Measurements from ENCODE around the gene P2RY14.

Gene P2RY14

GRCh38 chr3:151178208-151178845, 100.0 kb downstream of the P2RY14 start:
- Histone ChIP-seq H3K27ac (ENCODE audit: extremely low read depth, low read depth, low read length) (no peak overlapping the region), H3K9me3 (ENCODE audit: control insufficient read depth, insufficient read depth, low read depth, low read length) (no peaks in the 10 kb centered on the region), H3K4me3 (ENCODE audit: low read depth, low read length) (no peak overlapping the region), H3K4me1 (ENCODE audit: control insufficient read depth, insufficient read depth, low read length) (0 out of 2 replicates have a peak, but pooled peaks cover 2% of the 10 kb centered on the region), H3K36me3 (ENCODE audit: control insufficient read depth in 2 of 2, insufficient read depth in 1 of 2, low read length in 2 of 2) (no peaks in the 10 kb centered on the region)
- ChIA-PET POLR2A (no interaction called here), CTCF (interaction anchor here (0.6 to 1.6 kb wide), 5 partner anchors 10 to 737 kb away, joined by 3 to 9 read pairs (median 3); no protein-coding TSS in a partner anchor)
- TF ChIP-seq TCF7L2 (IDR thresholded peaks at IDR 0.05; ENCODE audit: borderline replicate concordance, low read depth, low read length) (no peak), ZNF157 (tag by site-specific recombination; IDR thresholded peaks at IDR 0.05) (no peak), ZNF791 (tag by site-specific recombination; IDR thresholded peaks at IDR 0.05) (no peak), ZNF223 (tag by site-specific recombination; IDR thresholded peaks at IDR 0.05) (no peak), ZNF423 (tag by site-specific recombination; IDR thresholded peaks at IDR 0.05) (no peak), ZNF621 (tag by site-specific recombination; IDR thresholded peaks at IDR 0.05) (no peak), MYNN (tag by site-specific recombination; IDR thresholded peaks at IDR 0.05; ENCODE audit: borderline replicate concordance) (no peak), ZNF747 (tag by site-specific recombination; IDR thresholded peaks at IDR 0.05) (no peak), PRDM2 (tag by site-specific recombination; IDR thresholded peaks at IDR 0.05; ENCODE audit: borderline replicate concordance) (no peak), ZNF341 (tag by site-specific recombination; IDR thresholded peaks at IDR 0.05; ENCODE audit: low read depth) (no peak)

- Histone ChIP-seq H3K4me1 (ENCODE audit: control insufficient read depth, insufficient read depth, low read length) (no peaks in the 10 kb centered on the region), H3K9me3 (ENCODE audit: control insufficient read depth, insufficient read depth, low read depth, low read length) (no peaks in the 10 kb centered on the region), H3K4me3 (ENCODE audit: low read depth, low read length) (no peak overlapping the region), H3K27ac (ENCODE audit: extremely low read depth, low read depth, low read length) (no peak overlapping the region), H3K36me3 (ENCODE audit: control insufficient read depth in 2 of 2, insufficient read depth in 1 of 2, low read length in 2 of 2) (no peaks in the 10 kb centered on the region)
- POLR2A ChIA-PET = no interaction called here
- CTCF ChIA-PET = no interaction called here
- TF ChIP-seq ZNF704 (tag by site-specific recombination; IDR thresholded peaks at IDR 0.05) (no peak), PRDM2 (tag by site-specific recombination; IDR thresholded peaks at IDR 0.05; ENCODE audit: borderline replicate concordance) (no peak), ZNF544 (tag by site-specific recombination; IDR thresholded peaks at IDR 0.05) (no peak), ZNF362 (tag by site-specific recombination; IDR thresholded peaks at IDR 0.05) (no peak), ZNF24 (tag by site-specific recombination; IDR thresholded peaks at IDR 0.05) (no peak), ZNF785 (tag by site-specific recombination; IDR thresholded peaks at IDR 0.05) (no peak), HOXA7 (CRISPR knock-in tag; IDR thresholded peaks at IDR 0.05; ENCODE audit: borderline replicate concordance) (no peak), GLI4 (tag by site-specific recombination; IDR thresholded peaks at IDR 0.05) (no peak), ZNF10 (tag by site-specific recombination; IDR thresholded peaks at IDR 0.05) (no peak), ZNF664 (tag by site-specific recombination; IDR thresholded peaks at IDR 0.05) (no peak), ZSCAN4 (tag by site-specific recombination; IDR thresholded peaks at IDR 0.05) (no peak)
Measured at GRCh38 chr3:151175952-151176351, 102.4 kb downstream of the P2RY14 start.
